GM20000 (cell line): ENCODE results near the gene PAOX.

Experiments
- DNase-seq: peaks from one replicate; pipeline ENCODE4 v3.0.0; 2012; ENCODE audit warnings: low spot score
- CTCF ChIP-seq: IDR thresholded peaks from 2 replicates; pipeline ENCODE4 v1.5.1; 2012; ENCODE audit warnings: mild to moderate bottlenecking, control low read depth; ENCODE audit errors: extremely low read depth, missing control alignments

The PAOX gene

GRCh38 chr10:133438711-133439273 lies 59.7 kb downstream of the PAOX start:
- peak; percentile 6 for TF ChIP-seq CTCF
- DNase-seq = peak; percentile 76

GRCh38 chr10:133439517-133440461 lies 60.7 kb downstream of the PAOX start:
- no peak for TF ChIP-seq CTCF
- no peak for DNase-seq

DNA sequence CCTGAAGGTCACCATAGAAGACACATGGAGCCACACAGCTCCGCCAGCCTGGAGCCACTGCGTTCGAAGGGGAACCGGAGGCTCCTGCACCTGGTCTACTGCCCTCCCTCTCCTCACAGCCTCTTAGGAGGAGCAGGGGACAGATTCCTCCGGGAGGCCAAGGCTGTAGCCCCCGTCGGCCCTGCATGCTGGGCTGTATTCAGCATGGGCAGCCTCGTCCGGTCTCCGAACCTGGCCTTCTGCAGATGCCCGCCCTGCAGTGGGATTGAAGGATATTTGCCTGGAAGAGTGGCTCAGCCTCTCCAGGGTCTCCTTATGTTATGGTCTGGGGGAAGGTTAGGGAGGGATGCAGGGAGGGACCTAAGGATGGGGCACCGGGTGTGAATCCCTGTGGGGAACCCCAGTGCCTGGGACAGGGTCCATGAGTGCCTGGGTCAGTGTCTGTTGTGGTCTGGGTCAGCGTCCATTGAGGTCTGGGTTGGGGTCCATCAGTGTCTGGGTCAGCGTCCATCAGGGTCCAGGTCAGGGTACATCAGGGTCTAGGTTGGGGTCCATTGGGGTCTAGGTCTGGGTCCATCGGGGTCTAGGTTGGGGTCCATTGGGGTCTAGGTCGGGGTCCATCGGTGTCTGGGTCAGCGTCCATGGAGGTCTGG lies 61.7 kb downstream of the PAOX start:
- no peak for TF ChIP-seq CTCF
- DNase-seq = no peak
